GM12878 (cell line): Measurements from ENCODE around the gene AGPAT4. TPM values are rescaled to one million over a fixed set of nuclear protein-coding genes. Genes with fewer than 3 reads are reported as not detected.

Source experiments
- ATAC-seq: fragments of 200-7000 bp; cut with Tn5 transposase; 3 replicates; pipeline ENCODE4 v1.9.1; 2020; ENCODE audit warnings: mild to moderate bottlenecking, moderate library complexity
- BruUV-seq: library from RNA; stranded (reverse); fragments of 400-500 nt; replicated peaks from 2 replicates; lab custom pipeline; 2021; lab: Mats Ljungman, UMichigan
- CTCF ChIA-PET: fragments of 300-600 bp; sonication (Branson Sonifier 250); formaldehyde crosslinking; extraction: SDS; loops from one replicate; lab custom pipeline; 2021; ENCODE audit warnings: inconsistent platforms; lab: Yijun Ruan, JAX
- POLR2A ChIA-PET: fragments of 350-600 bp; formaldehyde crosslinking; extraction: SDS; loops from one replicate; lab custom pipeline; 2021; ENCODE audit warnings: inconsistent platforms; lab: Charles Lee
- RAD21 ChIA-PET: fragments of 300-600 bp; sonication (Branson Sonifier 250); formaldehyde crosslinking; loops from one replicate; lab custom pipeline; 2023; ENCODE audit warnings: antibody characterized with exemption; ENCODE audit not compliant: unreplicated experiment; lab: Charles Lee
- SMC1A ChIA-PET: fragments of 300-600 bp; sonication (Branson Sonifier 250); formaldehyde crosslinking; loops from one replicate; lab custom pipeline; 2023; ENCODE audit not compliant: unreplicated experiment, uncharacterized antibody; lab: Charles Lee
- DNase-seq: peaks from one replicate; pipeline ENCODE4 v3.0.0-alpha.2; 2011; ENCODE audit warnings: low read depth, low spot score
- FAIRE-seq: peaks from 3 replicates; lab custom pipeline; 2011; peaks lifted over from hg19 to GRCh38; lab: Jason Lieb, UNC
- H2AFZ ChIP-seq: 2 replicates; pipeline ENCODE4 v1.6.0; 2011; ENCODE audit warnings: low read depth, low read length, control low read depth; ENCODE audit not compliant: control insufficient read depth
- H3K27ac ChIP-seq: 2 replicates; pipeline ENCODE4 v1.5.1; 2011; ENCODE audit warnings: control low read depth; ENCODE audit not compliant: control insufficient read depth, insufficient read depth
- H3K27me3 ChIP-seq, 2 experiments: replicated peaks in 1 of 2; 2 replicates each; pipeline versions ENCODE4 v1.6.0 to v1.6.1; 2011; ENCODE audit warnings: low read length in 1 of 2; ENCODE audit not compliant: control insufficient read depth in 2 of 2, insufficient read depth in 2 of 2
- H3K36me3 ChIP-seq, 2 experiments: 2 replicates each; pipeline ENCODE4 v1.5.1; 2011; ENCODE audit warnings: low read length in 1 of 2; ENCODE audit not compliant: control insufficient read depth in 2 of 2, insufficient read depth in 2 of 2
- H3K4me1 ChIP-seq: 2 replicates; pipeline ENCODE4 v1.6.1; 2011; ENCODE audit warnings: mild to moderate bottlenecking, low read length, moderate library complexity, mixed read lengths; ENCODE audit not compliant: control insufficient read depth, insufficient read depth
- H3K4me2 ChIP-seq: 2 replicates; pipeline ENCODE4 v1.6.0; 2011; ENCODE audit warnings: control low read depth; ENCODE audit not compliant: control insufficient read depth, insufficient read depth
- H3K4me3 ChIP-seq: fragments of 200-600 bp; sonication (generic); 2 replicates; pipeline ENCODE4 v1.5.1; 2016
- H3K79me2 ChIP-seq: 2 replicates; pipeline ENCODE4 v1.6.0; 2011; ENCODE audit warnings: low read length; ENCODE audit not compliant: control insufficient read depth, insufficient read depth
- H3K9ac ChIP-seq: 2 replicates; pipeline ENCODE4 v1.8.0; 2011; ENCODE audit warnings: low read length, control low read depth, mixed read lengths; ENCODE audit not compliant: control insufficient read depth, insufficient read depth
- H3K9me3 ChIP-seq: replicated peaks from 3 replicates; pipeline ENCODE4 v1.5.1; 2011; ENCODE audit warnings: mild to moderate bottlenecking, low read length; ENCODE audit not compliant: control insufficient read depth, insufficient read depth
- H4K20me1 ChIP-seq: 2 replicates; pipeline ENCODE4 v1.6.0; 2011; ENCODE audit not compliant: control insufficient read depth, insufficient read depth
- ATF3 ChIP-seq: IDR thresholded peaks from 2 replicates; pipeline ENCODE4 v1.6.1; 2011; ENCODE audit warnings: low read depth, mild to moderate bottlenecking, low read length, moderate library complexity, borderline replicate concordance; ENCODE audit errors: extremely low read depth
- ATF7 ChIP-seq: fragments of 450-650 bp; IDR thresholded peaks from 2 replicates; pipeline ENCODE4 v1.6.1; 2016; ENCODE audit warnings: low read depth, mild to moderate bottlenecking
- CHD2 ChIP-seq: IDR thresholded peaks from 2 replicates; pipeline ENCODE4 v1.6.1; 2011; ENCODE audit warnings: low read depth, low read length, improper control_type of control experiment, borderline replicate concordance
- EED ChIP-seq: sonication (generic); IDR thresholded peaks from 2 replicates; pipeline ENCODE4 v1.6.1; 2016; ENCODE audit warnings: antibody characterized with exemption, low read depth
- ELK1 ChIP-seq: IDR thresholded peaks from 2 replicates; pipeline ENCODE4 v1.6.1; 2012; ENCODE audit warnings: low read depth, low read length, improper control_type of control experiment
- FOXM1 ChIP-seq: IDR thresholded peaks from 2 replicates; pipeline ENCODE4 v1.6.1; 2012; ENCODE audit warnings: low read depth, mild to moderate bottlenecking, inconsistent platforms, low read length, moderate library complexity
- GABPA ChIP-seq: IDR thresholded peaks from 2 replicates; pipeline ENCODE4 v1.6.1; 2014; ENCODE audit warnings: antibody characterized with exemption, low read depth, mild to moderate bottlenecking, inconsistent platforms
- GATAD2B ChIP-seq: fragments of 450-650 bp; conservative IDR thresholded peaks from 2 replicates; pipeline ENCODE4 v1.6.1; 2017; ENCODE audit warnings: low read depth, mild to moderate bottlenecking, moderate library complexity
- JUND ChIP-seq: IDR thresholded peaks from 2 replicates; pipeline ENCODE4 v1.6.1; 2012; ENCODE audit warnings: low read depth, mild to moderate bottlenecking, low read length, improper control_type of control experiment, moderate library complexity
- MTA2 ChIP-seq: fragments of 450-650 bp; IDR thresholded peaks from 2 replicates; pipeline ENCODE4 v1.6.1; 2016; ENCODE audit warnings: low read depth, mild to moderate bottlenecking, moderate library complexity
- NBN ChIP-seq: fragments of 450-650 bp; IDR thresholded peaks from 2 replicates; pipeline ENCODE4 v1.6.1; 2016
- NR2C1 ChIP-seq: fragments of 450-650 bp; IDR thresholded peaks from 2 replicates; pipeline ENCODE4 v1.6.1; 2017; ENCODE audit warnings: antibody characterized with exemption, mild to moderate bottlenecking, moderate library complexity
- SKIL ChIP-seq: fragments of 450-650 bp; IDR thresholded peaks from 2 replicates; pipeline ENCODE4 v1.6.1; 2017; ENCODE audit warnings: mild to moderate bottlenecking, low read depth, inconsistent platforms; ENCODE audit not compliant: poor library complexity, severe bottlenecking
- ZBED1 ChIP-seq: IDR thresholded peaks from 2 replicates; pipeline ENCODE4 v1.6.1; 2016; ENCODE audit warnings: borderline replicate concordance
- ZNF217 ChIP-seq: fragments of 450-650 bp; IDR thresholded peaks from 2 replicates; pipeline ENCODE4 v1.6.1; 2017; ENCODE audit warnings: antibody characterized with exemption, mild to moderate bottlenecking
- WGBS: methylation state at CpG from one replicate; pipeline ENCODE4 v1.1.6; 2016; ENCODE audit warnings: low lambda C conversion rate; ENCODE audit not compliant: insufficient replicate concordance, insufficient coverage; ENCODE audit errors: missing lambda C conversion rate; 5-methylcytosine and 5-hydroxymethylcytosine counted together
- in situ Hi-C: fragments of 300-500 bp; cut with MboI; formaldehyde crosslinking; loops from 9 replicates; pipeline ENCODE4 v1.14.3; 2018; ENCODE audit warnings: mixed read lengths
- intact Hi-C: fragments of 100-400 bp; cut with micrococcal nuclease; formaldehyde crosslinking; loops from one replicate; pipeline ENCODE4 v1.14.2; 2022; ENCODE audit not compliant: unreplicated experiment
- polyA plus RNA-seq, 11 experiments: library from polyadenylated mRNA; depleted of rRNA in 4 of 11; unstranded in 6 of 11; stranded (reverse) in 5 of 11; fragments of >200 nt; fragmentation: Nextera tagmentation in 4 of 11; fragmentation: Illumina TruSeq in 1 of 11; extraction: Ambion mirVana in 4 of 11; extraction: Trizol in 1 of 11; gene quantifications; 1 replicate in 1 of 11; 2 replicates in 10 of 11; pipeline versions ENCODE4 v1.2.1 to v1.2.3, GENCODE V29; 2011 to 2016; ENCODE audit warnings: inconsistent platforms in 2 of 11, missing spikeins in 2 of 11, low read depth in 1 of 11
- total RNA-seq, 4 experiments: library from RNA; depleted of rRNA in 3 of 4; stranded (reverse); fragments of >200 nt in 3 of 4; fragmentation: Illumina TruSeq in 1 of 4; extraction: Trizol in 1 of 4; gene quantifications; 2 replicates each; pipeline versions ENCODE4 v1.2.1 to v1.2.3, GENCODE V29; 2013 to 2021

AGPAT4 gene
- total and polyA plus RNA-seq, 10 of the 15 experiments (the other 5 are each of a cell fraction or from before 2014, with no cell fraction given): 0.34 to 2.2 (median 1.3) TPM

DNA sequence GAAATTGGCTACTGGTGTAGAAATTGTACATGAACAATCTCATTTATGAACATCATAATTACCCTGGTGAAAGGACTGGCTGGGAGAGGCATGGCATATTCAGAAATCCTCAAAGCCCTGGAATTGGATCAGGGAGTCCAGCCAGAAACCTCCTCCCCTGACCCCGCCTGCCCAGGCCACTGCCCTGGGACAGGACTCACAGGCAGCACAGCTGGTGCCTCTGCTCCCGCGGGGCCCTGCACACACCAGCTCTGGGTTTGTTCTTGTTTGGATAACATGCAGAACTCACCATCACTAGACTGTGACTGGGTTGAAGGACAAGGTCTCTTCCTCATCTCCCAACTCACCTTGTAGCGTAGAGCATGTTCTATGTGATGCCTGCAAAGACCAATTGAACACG, 56.2 kb downstream of the AGPAT4 start:
- Histone ChIP-seq H2AFZ (no peak overlapping the region), H3K27me3 (no peaks in the 10 kb centered on the region), H3K27ac (no peak overlapping the region), H3K4me3 (no peak overlapping the region), H3K4me1 (no peaks in the 10 kb centered on the region), H3K4me2 (no peak overlapping the region), H3K9me3 (no peaks in the 10 kb centered on the region), H4K20me1 (no peaks in the 10 kb centered on the region), H3K36me3 (no peaks in the 10 kb centered on the region), H3K9ac (no peak overlapping the region), H3K79me2 (no peaks in the 10 kb centered on the region)
- in situ Hi-C loops: no loop called here
- intact Hi-C loops: loop anchor here (2.0 kb wide), 1 partner anchor 287 kb away; no protein-coding TSS in a partner anchor
- ChIA-PET SMC1A (interaction anchor here (0.7 to 1.2 kb wide), 3 partner anchors 34 to 289 kb away, joined by 3 read pairs; no protein-coding TSS in a partner anchor), RAD21 (interaction anchor here (0.8 to 1.5 kb wide), 3 partner anchors 153 to 287 kb away, joined by 3 to 5 read pairs (median 3); no protein-coding TSS in a partner anchor), POLR2A (no interaction called here), CTCF (interaction anchor here (0.8 to 2.4 kb wide), 6 partner anchors 32 to 289 kb away, joined by 3 to 14 read pairs (median 6); no protein-coding TSS in a partner anchor)
- BruUV-seq: no TSS peak
- FAIRE-seq (no peak), DNase-seq (no peak), ATAC-seq (no peak)
- WGBS: 91% methylated on average over 5 of the region's 5 CpGs
- TF ChIP-seq NBN (no peak), SKIL (no peak), ZNF217 (no peak), NR2C1 (no peak), ELK1 (no peak), GABPA (no peak), ZBED1 (no peak), JUND (no peak), ATF7 (no peak), ATF3 (no peak), FOXM1 (no peak), MTA2 (no peak), EED (no peak), GATAD2B (no peak), CHD2 (no peak)
